HG03175 (cell line): ENCODE measurements around the gene MANSC1.
A peak's percentile ranks its signal among the peaks of the same experiment; 100 is the strongest.
"Not testable (repeated sequence)": the region's sequence is repeated elsewhere in the genome, so short reads cannot be mapped to it uniquely, and the experiment has no call there.

ENCODE experiments used
- ATAC-seq: cut with Tn5 transposase; IDR thresholded peaks from one replicate; pipeline ENCODE4 v1.9.1; 2021; ENCODE audit warnings: mild to moderate bottlenecking, moderate library complexity; ENCODE audit not compliant: unreplicated experiment

MANSC1 gene

DNA sequence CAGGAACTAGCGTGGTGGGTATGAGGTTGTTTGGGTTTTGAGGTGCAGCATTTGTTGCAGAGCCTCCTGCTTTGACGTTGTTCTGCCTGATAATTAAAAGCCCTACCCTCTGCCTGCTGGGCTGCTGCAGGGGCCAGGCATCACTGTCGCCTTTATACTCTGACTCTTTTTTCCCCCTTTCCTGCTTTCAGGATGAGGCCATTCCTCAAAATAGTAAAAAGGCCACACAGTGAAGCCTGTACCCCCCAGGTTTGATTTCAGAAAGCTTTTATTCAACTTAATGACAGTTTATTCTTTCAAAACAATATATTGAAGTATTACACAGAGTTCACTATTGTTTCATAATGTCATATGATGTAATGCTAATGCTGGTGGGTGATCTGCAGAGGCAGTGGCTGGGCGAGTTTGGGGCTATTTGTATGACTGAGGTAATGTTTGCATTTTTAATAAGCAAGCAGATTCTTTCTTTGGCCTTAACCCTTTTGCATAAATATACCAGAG is 15.9 kb upstream of the MANSC1 start:
- no peak for ATAC-seq

GRCh38 chr12:12365446-12365802 is 15.4 kb upstream of the MANSC1 start:
- no peak for ATAC-seq

DNA sequence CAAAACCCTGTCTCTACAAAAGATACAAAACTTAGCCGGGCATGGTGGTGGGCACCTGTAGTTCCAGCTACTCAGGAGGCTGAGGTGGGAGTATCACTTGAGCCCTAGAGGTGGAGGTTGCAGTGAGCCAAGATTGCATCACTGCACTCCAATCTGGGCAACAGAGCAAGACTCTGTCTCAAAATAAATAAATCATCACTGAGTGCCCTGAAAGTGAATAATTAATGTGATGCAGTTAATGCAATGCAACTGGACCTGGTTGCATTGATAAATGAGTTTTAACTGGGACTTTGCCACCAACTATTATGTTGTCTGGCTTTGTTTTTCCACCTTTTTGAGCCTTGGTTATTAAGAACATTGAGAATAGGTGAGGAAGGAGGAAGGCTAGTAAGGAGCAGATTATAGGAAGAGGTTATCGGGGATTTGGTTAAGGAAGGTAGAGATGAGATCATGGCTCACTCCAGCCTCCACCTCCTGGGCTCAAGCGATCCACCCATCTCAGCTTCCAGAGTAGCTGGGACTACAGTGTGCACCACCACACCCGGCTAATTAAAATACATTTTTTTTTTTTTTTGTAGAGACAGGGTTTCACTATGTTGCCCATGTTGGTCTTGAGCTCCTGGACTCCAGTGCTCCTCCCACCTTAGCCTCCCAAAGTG is 14.9 kb upstream of the MANSC1 start:
- no peak for ATAC-seq

GRCh38 chr12:12358528-12358927 is 8.5 kb upstream of the MANSC1 start:
- ATAC-seq, result no peak

DNA sequence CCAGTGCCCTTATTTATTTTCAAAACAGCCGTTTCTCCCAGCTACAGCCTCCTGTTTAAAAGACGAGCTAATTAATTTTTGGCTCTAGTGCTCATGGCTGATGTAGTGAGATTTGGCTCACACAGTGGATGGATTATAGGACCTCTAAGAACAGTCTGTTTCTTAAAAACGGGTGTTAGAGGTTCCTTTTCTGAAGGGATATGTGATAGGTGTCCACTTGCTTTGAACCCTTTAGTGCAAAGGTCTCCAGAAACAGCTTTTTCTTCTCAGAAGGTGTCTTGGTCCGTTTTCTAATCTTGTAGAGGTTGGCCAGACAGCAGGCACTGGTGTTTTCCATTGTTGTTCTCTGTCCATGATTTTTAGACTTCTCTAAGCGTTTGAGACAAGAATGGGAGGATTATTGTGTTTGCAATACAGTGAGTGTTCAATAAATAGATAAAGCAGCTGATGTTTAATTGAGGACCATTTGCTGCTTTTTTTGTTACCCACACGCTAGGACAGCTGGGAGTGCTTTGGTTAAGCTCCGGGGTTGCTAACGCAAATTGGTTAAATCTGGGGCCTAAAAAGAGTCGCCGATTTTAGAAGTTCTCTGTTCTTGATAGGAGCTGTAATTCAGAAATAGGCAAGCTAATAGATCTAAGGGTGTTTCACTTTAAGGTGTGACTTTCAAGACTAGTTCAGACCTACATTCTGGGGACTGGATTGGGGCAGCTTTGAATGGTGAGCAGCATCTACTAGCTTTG is 7.8 kb upstream of the MANSC1 start:
- peak; percentile 29 for ATAC-seq

GRCh38 chr12:12356896-12357718 is 7.1 kb upstream of the MANSC1 start, which contains the start of gene BORCS5:
BORCS5 (plus strand) TSS chr12:12357078; CDS start chr12:12357452, 374 bp downstream.
- ATAC-seq, result peak; percentile 82

DNA sequence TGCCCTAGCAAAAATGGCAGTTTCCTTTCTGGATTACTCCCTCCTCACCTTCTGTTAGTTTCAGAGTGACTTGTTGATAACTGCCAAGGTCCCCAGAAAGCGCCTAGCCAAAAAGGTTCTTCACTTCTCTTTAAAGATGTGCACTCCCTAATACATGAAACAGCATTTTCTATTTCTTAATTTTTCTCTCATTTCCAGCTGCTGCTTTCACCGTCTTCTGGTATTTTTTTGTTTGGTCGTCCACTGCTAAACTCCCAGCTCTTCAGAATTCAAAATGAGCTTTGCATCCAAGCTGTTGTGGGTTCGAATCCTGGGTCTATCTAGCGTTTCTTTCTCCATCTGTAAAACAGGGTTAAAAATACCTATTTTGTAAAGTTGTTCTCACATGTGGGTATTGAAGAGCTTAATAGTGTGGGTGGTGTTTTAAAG is 6.4 kb upstream of the MANSC1 start:
- no peak for ATAC-seq

GRCh38 chr12:12353807-12354206 is 3.8 kb upstream of the MANSC1 start:
- no peak for ATAC-seq

DNA sequence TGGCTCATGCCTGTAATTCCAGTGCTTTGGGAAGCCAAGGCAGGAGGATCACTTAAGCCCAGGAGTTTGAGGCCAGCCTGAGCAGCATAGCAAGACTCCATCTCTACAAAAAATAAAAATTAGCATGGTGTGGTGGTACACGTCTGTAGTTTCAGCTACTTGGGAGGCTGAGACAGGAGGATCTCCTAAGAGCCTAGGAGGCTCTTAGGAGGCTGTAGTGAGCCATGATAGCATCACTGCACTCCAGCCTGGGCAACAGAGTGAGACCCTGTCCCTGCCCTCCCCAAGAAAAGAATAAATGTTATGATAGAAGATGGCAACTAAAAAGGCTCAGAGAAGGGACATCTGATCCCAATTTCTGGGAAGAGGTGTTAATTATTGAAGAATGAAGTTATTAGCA is 3.2 kb upstream of the MANSC1 start:
- no peak for ATAC-seq

DNA sequence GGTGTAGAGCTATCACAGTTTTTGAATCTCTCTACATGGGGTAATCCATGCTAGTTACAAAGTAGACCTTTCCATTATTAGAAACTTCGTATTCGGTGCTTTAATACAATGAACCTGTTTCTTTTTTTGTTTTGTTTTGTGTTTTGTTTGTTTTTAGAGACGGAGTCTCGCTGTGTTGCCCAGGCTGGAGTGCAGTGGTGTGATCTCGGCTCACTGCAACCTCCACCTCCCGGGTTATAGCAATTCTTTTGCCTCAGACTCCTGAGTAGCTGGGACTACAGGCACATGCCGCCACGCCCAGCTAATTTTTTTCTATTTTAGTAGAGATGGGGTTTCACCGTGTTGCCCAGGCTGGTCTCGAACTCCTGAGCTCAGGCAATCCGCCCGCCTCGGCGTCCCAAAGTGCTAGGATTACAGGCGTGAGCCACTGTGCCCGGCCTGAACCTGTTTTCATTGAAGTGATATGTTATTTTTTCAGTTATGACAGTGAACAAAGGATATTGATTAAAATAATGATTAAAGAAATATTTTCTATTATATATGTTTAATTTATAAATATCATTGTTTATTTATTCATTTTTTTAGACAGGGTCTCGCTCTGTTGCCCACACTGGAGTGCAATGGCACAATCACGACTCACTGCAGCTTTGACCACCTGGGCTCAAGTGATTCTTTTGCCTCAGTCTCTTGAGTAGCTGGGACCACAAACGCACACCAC is 1.6 kb upstream of the MANSC1 start:
- not testable (repeated sequence) for ATAC-seq

- ATAC-seq, result no peak
These were observed 924 bp upstream of the MANSC1 start for GRCh38 chr12:12350868-12351463.

- ATAC-seq, result no peak
These were observed 11.4 kb downstream of the MANSC1 start for GRCh38 chr12:12338527-12339168.

DNA sequence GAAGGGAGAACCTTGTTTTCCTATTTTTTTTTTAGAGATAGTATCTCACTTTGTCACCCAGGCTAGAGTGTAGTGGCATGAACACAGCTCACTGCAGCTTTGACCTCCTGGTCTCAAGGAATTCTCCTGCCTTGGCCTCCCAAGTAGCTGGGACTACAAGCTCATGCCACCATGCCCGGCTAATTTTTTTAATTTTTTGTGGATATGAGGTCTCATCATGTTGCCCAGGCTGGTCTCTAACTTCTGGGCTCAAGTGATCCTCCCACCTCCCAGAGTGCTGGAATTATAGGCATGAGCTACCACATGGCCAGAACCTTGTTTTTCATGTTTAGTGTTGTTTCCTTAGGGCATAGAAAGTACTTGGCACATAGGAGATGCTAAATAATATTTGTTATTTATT is 13.5 kb downstream of the MANSC1 start:
- ATAC-seq, result no peak

GRCh38 chr12:12336049-12336411 is 14.0 kb downstream of the MANSC1 start:
- ATAC-seq, result peak; percentile 62

- ATAC-seq, result peak; percentile 69
These were observed 15.5 kb downstream of the MANSC1 start for GRCh38 chr12:12334367-12335040.

GRCh38 chr12:12333407-12334366 is 16.4 kb downstream of the MANSC1 start:
- no peak for ATAC-seq

GRCh38 chr12:12331896-12332295 is 18.1 kb downstream of the MANSC1 start:
- no peak for ATAC-seq

- no peak for ATAC-seq
These were observed 18.7 kb downstream of the MANSC1 start for GRCh38 chr12:12331244-12331771.
